GM21576 (cell line): ENCODE measurements around the gene NAA60.
"Not testable (repeated sequence)": the region's sequence is repeated elsewhere in the genome, so short reads cannot be mapped to it uniquely, and the experiment has no call there.

Source experiments
- ATAC-seq: cut with Tn5 transposase; IDR thresholded peaks from one replicate; pipeline ENCODE4 v1.9.1; 2021; ENCODE audit warnings: mild to moderate bottlenecking, moderate library complexity; ENCODE audit not compliant: unreplicated experiment

NAA60 gene

GRCh38 chr16:3481696-3482658 is 38.5 kb downstream of the NAA60 start:
- no peak for ATAC-seq

GRCh38 chr16:3482659-3483241 is 39.3 kb downstream of the NAA60 start:
- ATAC-seq, result no peak

GRCh38 chr16:3484318-3485096 is 41.0 kb downstream of the NAA60 start:
- ATAC-seq, result no peak

- no peak for ATAC-seq
Measured at GRCh38 chr16:3485097-3485745, 41.7 kb downstream of the NAA60 start.

- no peak for ATAC-seq
Measured at GRCh38 chr16:3485821-3486505, 42.5 kb downstream of the NAA60 start.

- ATAC-seq, result no peak
Measured at GRCh38 chr16:3486506-3487215, 43.2 kb downstream of the NAA60 start.

- no peak for ATAC-seq
Measured at GRCh38 chr16:3487521-3488410, 44.3 kb downstream of the NAA60 start.

- no peak for ATAC-seq
Measured at GRCh38 chr16:3488801-3489200, 45.3 kb downstream of the NAA60 start.

- no peak for ATAC-seq
Measured at GRCh38 chr16:3490911-3491629, 47.6 kb downstream of the NAA60 start.

GRCh38 chr16:3492356-3492755 is 48.9 kb downstream of the NAA60 start:
- no peak for ATAC-seq

- no peak for ATAC-seq
Measured at GRCh38 chr16:3494386-3494973, 51.0 kb downstream of the NAA60 start.

GRCh38 chr16:3495176-3495575 is 51.7 kb downstream of the NAA60 start, which contains the start of gene C16orf90:
Gene C16orf90, minus strand, starts transcription at chr16:3495489. Its CDS starts 68 bp downstream, at chr16:3495421.
- ATAC-seq, result no peak

- ATAC-seq, result no peak
Measured at GRCh38 chr16:3496386-3496785, 52.9 kb downstream of the NAA60 start.

- ATAC-seq, result no peak
Measured at GRCh38 chr16:3497771-3498170, 54.3 kb downstream of the NAA60 start.

GRCh38 chr16:3498988-3499387 is 55.5 kb downstream of the NAA60 start:
- no peak for ATAC-seq

- ATAC-seq, result not testable (repeated sequence)
Measured at GRCh38 chr16:3501412-3501761, 57.9 kb downstream of the NAA60 start.

GRCh38 chr16:3501783-3502400 is 58.4 kb downstream of the NAA60 start:
- no peak for ATAC-seq
